GM19238 (cell line): ENCODE measurements around the gene HOXC6.

Source experiments
- DNase-seq: peaks from one replicate; pipeline ENCODE4 v3.0.0; 2011; ENCODE audit warnings: low spot score; ENCODE audit not compliant: insufficient read length

HOXC6 gene

GRCh38 chr12:54028314-54029201 is at the start of gene HOXC6:
HOXC6 (plus strand) TSS chr12:54028440; CDS start chr12:54028522, 82 bp downstream.
- DNase-seq: no peak

GRCh38 chr12:53978477-53979356 is 49.5 kb upstream of the HOXC6 start:
- no peak for DNase-seq

- DNase-seq: no peak
These were observed 48.0 kb upstream of the HOXC6 start for GRCh38 chr12:53980104-53980801.

- DNase-seq: no peak
These were observed 47.3 kb upstream of the HOXC6 start for GRCh38 chr12:53980802-53981496.

GRCh38 chr12:53981634-53982565 is 46.3 kb upstream of the HOXC6 start:
- DNase-seq: no peak

- DNase-seq: no peak
These were observed 45.3 kb upstream of the HOXC6 start for GRCh38 chr12:53982648-53983567.

- DNase-seq: no peak
These were observed 44.7 kb upstream of the HOXC6 start for GRCh38 chr12:53983568-53983949.

GRCh38 chr12:53983950-53984572 is 44.2 kb upstream of the HOXC6 start:
- no peak for DNase-seq

- DNase-seq: peak; percentile 73
These were observed 43.1 kb upstream of the HOXC6 start, which contains the start of gene HOXC10 for GRCh38 chr12:53984901-53985691. HOXC10 (plus strand) TSS chr12:53985146; CDS start chr12:53985260, 114 bp downstream.

- no peak for DNase-seq
These were observed 42.6 kb upstream of the HOXC6 start for GRCh38 chr12:53985692-53985993.

GRCh38 chr12:53985994-53986685 is 42.1 kb upstream of the HOXC6 start:
- no peak for DNase-seq

GRCh38 chr12:53986686-53987483 is 41.4 kb upstream of the HOXC6 start:
- DNase-seq: no peak

- no peak for DNase-seq
These were observed 40.4 kb upstream of the HOXC6 start for GRCh38 chr12:53987787-53988230.

- DNase-seq: no peak
These were observed 39.6 kb upstream of the HOXC6 start for GRCh38 chr12:53988541-53989226.
